OCI-LY1 (cell line): ENCODE measurements around the gene FAM83D.

Experiments
- H2AFZ ChIP-seq: fragments of 200-600 bp; sonication (generic), shearing (Covaris generic); 2 replicates; pipeline ENCODE4 v1.6.0; 2014; ENCODE audit warnings: antibody characterized with exemption, mild to moderate bottlenecking, low read length
- H3F3A ChIP-seq: fragments of 200-600 bp; sonication (generic), shearing (Covaris generic); 2 replicates; pipeline ENCODE4 v1.6.0; 2014; ENCODE audit warnings: mild to moderate bottlenecking, antibody characterized with exemption, low read length, moderate library complexity; ENCODE audit not compliant: insufficient read depth
- H3K27ac ChIP-seq: fragments of 200-600 bp; sonication (generic); 2 replicates; pipeline ENCODE4 v1.5.1; 2014; ENCODE audit warnings: low read length, mixed run types, mild to moderate bottlenecking, low read depth; ENCODE audit not compliant: poor library complexity, severe bottlenecking
- H3K27me3 ChIP-seq: fragments of 200-600 bp; sonication (generic); 2 replicates; pipeline ENCODE4 v1.6.0; 2014; ENCODE audit warnings: antibody characterized with exemption, mild to moderate bottlenecking, low read length, moderate library complexity; ENCODE audit not compliant: insufficient read depth
- H3K36me3 ChIP-seq: fragments of 200-600 bp; sonication (generic); 2 replicates; pipeline ENCODE4 v1.6.1; 2014; ENCODE audit warnings: mild to moderate bottlenecking, antibody characterized with exemption, low read length, moderate library complexity, mixed read lengths; ENCODE audit not compliant: insufficient read depth
- H3K4me1 ChIP-seq: fragments of 200-600 bp; sonication (generic); 2 replicates; pipeline ENCODE4 v1.5.1; 2014; ENCODE audit warnings: mild to moderate bottlenecking, low read length, moderate library complexity; ENCODE audit not compliant: insufficient read depth, severe bottlenecking
- H3K4me2 ChIP-seq: fragments of 200-600 bp; sonication (generic), shearing (Covaris generic); 2 replicates; pipeline ENCODE4 v1.6.1; 2014; ENCODE audit warnings: low read length
- H3K4me3 ChIP-seq: fragments of 200-600 bp; sonication (generic); 2 replicates; pipeline ENCODE4 v1.5.1; 2014; ENCODE audit warnings: low read length, low read depth, mild to moderate bottlenecking, mixed read lengths; ENCODE audit not compliant: poor library complexity, severe bottlenecking
- H3K79me2 ChIP-seq: fragments of 200-600 bp; shearing (Covaris generic); 2 replicates; pipeline ENCODE4 v1.6.1; 2016; ENCODE audit warnings: mixed run types, low read length, mixed read lengths; ENCODE audit not compliant: insufficient read depth
- H3K9ac ChIP-seq: fragments of 200-600 bp; sonication (generic), shearing (Covaris generic); 2 replicates; pipeline ENCODE4 v1.6.1; 2014; ENCODE audit warnings: mild to moderate bottlenecking, low read length, mixed read lengths
- H3K9me2 ChIP-seq: fragments of 200-600 bp; sonication (generic), shearing (Covaris generic); 2 replicates; pipeline ENCODE4 v1.6.1; 2014; ENCODE audit warnings: low read depth, mild to moderate bottlenecking, low read length, mixed read lengths
- H3K9me3 ChIP-seq: fragments of 200-600 bp; shearing (Covaris generic); 2 replicates; pipeline ENCODE4 v1.6.1; 2014; ENCODE audit warnings: low read length, mixed read lengths
- H4K20me1 ChIP-seq: fragments of 200-600 bp; sonication (generic), shearing (Covaris generic); 2 replicates; pipeline ENCODE4 v1.6.0; 2016; ENCODE audit warnings: mild to moderate bottlenecking, low read length; ENCODE audit not compliant: insufficient read depth
- EZH2 ChIP-seq: fragments of 200-600 bp; sonication (generic), shearing (Covaris generic); IDR thresholded peaks from 2 replicates; pipeline ENCODE4 v1.8.0; 2017; ENCODE audit warnings: borderline replicate concordance, mixed run types, mild to moderate bottlenecking, antibody characterized with exemption, low read length, moderate library complexity, mixed read lengths
- TF ChIP-seq, protein P1 (sequence below): fragments of 200-600 bp; sonication (generic), shearing (Covaris generic); IDR thresholded peaks from 2 replicates; pipeline ENCODE4 v1.5.1; 2017; ENCODE audit warnings: mild to moderate bottlenecking, antibody characterized with exemption, low read length, moderate library complexity, mixed read lengths

Gene FAM83D

DNA sequence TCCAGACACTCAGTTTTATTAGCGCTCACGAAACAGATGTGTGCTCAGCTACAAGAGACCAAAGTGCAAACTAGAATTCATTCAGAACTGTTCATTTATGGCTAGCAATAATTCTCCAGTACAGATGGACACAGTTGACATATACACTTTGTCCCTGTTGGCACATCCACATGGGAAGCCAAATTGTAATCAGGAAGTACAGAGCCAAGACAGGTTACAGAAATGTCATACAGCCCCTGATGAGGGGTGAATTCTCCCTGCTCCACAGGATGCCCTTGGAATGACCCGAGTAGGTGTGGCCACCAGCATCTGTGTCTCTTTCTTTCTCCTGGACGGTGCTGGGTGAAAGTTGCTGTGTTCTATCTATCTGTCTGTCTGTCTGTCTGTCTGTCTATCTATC lies 43.5 kb downstream of the FAM83D start:
- no peak overlapping the region for H2AFZ ChIP-seq
- H3K27me3 ChIP-seq, result no peaks in the 10 kb centered on the region
- peaks cover 52% of the 10 kb centered on the region; the same call in 1 of the 2 replicates for H3K36me3 ChIP-seq
- no peak overlapping the region for H3K27ac ChIP-seq
- no peaks in the 10 kb centered on the region for H4K20me1 ChIP-seq
- H3K4me3 ChIP-seq, result no peak overlapping the region
- TF ChIP-seq, protein P1, sequence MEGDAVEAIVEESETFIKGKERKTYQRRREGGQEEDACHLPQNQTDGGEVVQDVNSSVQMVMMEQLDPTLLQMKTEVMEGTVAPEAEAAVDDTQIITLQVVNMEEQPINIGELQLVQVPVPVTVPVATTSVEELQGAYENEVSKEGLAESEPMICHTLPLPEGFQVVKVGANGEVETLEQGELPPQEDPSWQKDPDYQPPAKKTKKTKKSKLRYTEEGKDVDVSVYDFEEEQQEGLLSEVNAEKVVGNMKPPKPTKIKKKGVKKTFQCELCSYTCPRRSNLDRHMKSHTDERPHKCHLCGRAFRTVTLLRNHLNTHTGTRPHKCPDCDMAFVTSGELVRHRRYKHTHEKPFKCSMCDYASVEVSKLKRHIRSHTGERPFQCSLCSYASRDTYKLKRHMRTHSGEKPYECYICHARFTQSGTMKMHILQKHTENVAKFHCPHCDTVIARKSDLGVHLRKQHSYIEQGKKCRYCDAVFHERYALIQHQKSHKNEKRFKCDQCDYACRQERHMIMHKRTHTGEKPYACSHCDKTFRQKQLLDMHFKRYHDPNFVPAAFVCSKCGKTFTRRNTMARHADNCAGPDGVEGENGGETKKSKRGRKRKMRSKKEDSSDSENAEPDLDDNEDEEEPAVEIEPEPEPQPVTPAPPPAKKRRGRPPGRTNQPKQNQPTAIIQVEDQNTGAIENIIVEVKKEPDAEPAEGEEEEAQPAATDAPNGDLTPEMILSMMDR, result no peak
- no peak for TF ChIP-seq EZH2
- H3K79me2 ChIP-seq, result no peaks in the 10 kb centered on the region; the same call in 1 of the 2 replicates
- no peaks in the 10 kb centered on the region for H3F3A ChIP-seq
- H3K9ac ChIP-seq, result no peak overlapping the region
- no peaks in the 10 kb centered on the region for H3K9me2 ChIP-seq
- no peak overlapping the region for H3K4me2 ChIP-seq
- H3K4me1 ChIP-seq, result peaks cover 12% of the 10 kb centered on the region
- H3K9me3 ChIP-seq, result no peaks in the 10 kb centered on the region

DNA sequence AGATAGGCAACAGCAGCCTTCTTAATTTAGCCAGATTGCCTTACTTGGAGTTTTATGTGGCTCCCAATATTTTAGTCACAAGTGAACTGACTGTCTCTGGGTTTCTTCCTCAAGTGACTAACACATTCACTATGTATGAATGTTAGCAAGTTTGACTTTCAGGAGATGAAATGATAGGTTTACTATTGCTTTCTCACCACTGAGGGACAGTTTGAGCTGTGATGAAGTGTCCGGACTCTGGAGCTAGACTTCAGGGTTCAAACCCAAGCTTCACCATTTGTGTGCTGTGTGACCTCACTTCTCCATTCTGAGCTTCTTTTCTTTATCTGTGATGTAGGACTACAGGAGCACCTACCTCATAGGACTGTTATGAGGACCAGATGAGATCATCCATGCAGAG lies 44.1 kb downstream of the FAM83D start:
- Histone ChIP-seq H3K79me2 (no peaks in the 10 kb centered on the region; the same call in 1 of the 2 replicates), H3K9me3 (no peaks in the 10 kb centered on the region), H3K4me3 (no peak overlapping the region), H4K20me1 (no peaks in the 10 kb centered on the region), H3K9me2 (no peaks in the 10 kb centered on the region), H3K36me3 (peaks cover 50% of the 10 kb centered on the region; the same call in 1 of the 2 replicates), H3K27me3 (no peaks in the 10 kb centered on the region), H2AFZ (no peak overlapping the region), H3K9ac (no peak overlapping the region), H3K27ac (no peak overlapping the region), H3K4me1 (peaks cover 12% of the 10 kb centered on the region), H3F3A (no peaks in the 10 kb centered on the region), H3K4me2 (no peak overlapping the region)
- TF ChIP-seq EZH2, result no peak
- TF ChIP-seq, protein P1, result no peak

DNA sequence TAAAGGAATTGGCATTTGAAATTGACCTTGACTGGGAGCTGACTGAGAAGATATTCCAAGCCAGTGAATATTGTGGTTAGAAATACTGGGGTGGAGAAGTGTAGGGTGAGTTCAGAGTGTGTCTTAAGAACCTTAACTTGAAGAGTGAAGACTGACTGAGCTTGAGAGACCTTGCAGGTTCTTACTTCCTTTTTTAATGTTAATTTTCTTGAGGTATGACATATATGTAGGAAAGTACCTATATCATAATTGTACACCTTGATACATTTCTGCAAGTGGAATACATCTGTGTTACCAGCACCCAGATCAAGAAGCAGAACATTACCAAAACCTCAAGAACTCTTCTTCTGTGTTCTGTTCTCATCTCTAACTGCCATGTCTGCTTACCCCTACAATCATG lies 46.9 kb downstream of the FAM83D start:
- no peak overlapping the region for H3K4me3 ChIP-seq
- H3K9ac ChIP-seq, result no peak overlapping the region
- H3K36me3 ChIP-seq, result peaks cover 54% of the 10 kb centered on the region; the same call in 1 of the 2 replicates
- no peak overlapping the region for H3K27ac ChIP-seq
- H3K79me2 ChIP-seq, result no peaks in the 10 kb centered on the region
- H3F3A ChIP-seq, result no peaks in the 10 kb centered on the region
- no peak for TF ChIP-seq EZH2
- TF ChIP-seq, protein P1, result no peak
- H3K9me3 ChIP-seq, result no peaks in the 10 kb centered on the region
- no peaks in the 10 kb centered on the region for H3K9me2 ChIP-seq
- H4K20me1 ChIP-seq, result no peaks in the 10 kb centered on the region
- no peaks in the 10 kb centered on the region for H3K27me3 ChIP-seq
- H3K4me2 ChIP-seq, result no peak overlapping the region
- peaks cover 12% of the 10 kb centered on the region for H3K4me1 ChIP-seq
- no peak overlapping the region for H2AFZ ChIP-seq
